ENCODE results near the gene AKNA.

DNA sequence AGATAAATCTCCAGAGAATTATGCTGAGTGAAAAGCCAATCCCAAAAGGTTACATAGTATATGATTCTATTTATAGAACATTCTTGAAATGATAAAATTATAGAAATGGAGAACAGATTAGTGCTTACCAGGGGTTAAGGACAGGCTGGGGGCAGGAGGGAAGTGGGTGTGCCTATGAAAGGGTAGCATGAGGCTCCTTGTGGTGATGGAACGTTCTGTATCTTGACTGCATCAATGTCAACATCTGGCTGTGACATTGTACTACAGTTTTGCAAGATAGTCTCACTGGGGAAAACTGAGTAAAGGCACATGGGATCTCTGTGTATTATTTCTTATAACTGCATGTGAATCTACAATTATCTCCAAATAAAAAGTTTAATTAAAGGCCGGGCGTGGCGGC is 35.9 kb downstream of the AKNA start:
- TF ChIP-seq, protein P1, sequence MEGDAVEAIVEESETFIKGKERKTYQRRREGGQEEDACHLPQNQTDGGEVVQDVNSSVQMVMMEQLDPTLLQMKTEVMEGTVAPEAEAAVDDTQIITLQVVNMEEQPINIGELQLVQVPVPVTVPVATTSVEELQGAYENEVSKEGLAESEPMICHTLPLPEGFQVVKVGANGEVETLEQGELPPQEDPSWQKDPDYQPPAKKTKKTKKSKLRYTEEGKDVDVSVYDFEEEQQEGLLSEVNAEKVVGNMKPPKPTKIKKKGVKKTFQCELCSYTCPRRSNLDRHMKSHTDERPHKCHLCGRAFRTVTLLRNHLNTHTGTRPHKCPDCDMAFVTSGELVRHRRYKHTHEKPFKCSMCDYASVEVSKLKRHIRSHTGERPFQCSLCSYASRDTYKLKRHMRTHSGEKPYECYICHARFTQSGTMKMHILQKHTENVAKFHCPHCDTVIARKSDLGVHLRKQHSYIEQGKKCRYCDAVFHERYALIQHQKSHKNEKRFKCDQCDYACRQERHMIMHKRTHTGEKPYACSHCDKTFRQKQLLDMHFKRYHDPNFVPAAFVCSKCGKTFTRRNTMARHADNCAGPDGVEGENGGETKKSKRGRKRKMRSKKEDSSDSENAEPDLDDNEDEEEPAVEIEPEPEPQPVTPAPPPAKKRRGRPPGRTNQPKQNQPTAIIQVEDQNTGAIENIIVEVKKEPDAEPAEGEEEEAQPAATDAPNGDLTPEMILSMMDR (IDR thresholded peaks at IDR 0.05) = no peak
- TF ChIP-seq EZH2 (IDR thresholded peaks at IDR 0.05) = no peak
